Hepatocyte (in vitro differentiated cells): ENCODE results near the gene BBS9. TPM values are rescaled to one million over a fixed set of nuclear protein-coding genes. Genes with fewer than 3 reads are reported as not detected.

Experiments used
- DNase-seq: peaks from one replicate; pipeline ENCODE4 v3.0.0-alpha.2; 2016; ENCODE audit warnings: low spot score
- H2AFZ ChIP-seq: fragments of 200-600 bp; sonication (generic); 2 replicates; pipeline ENCODE4 v1.6.0; 2016; ENCODE audit warnings: antibody characterized with exemption, mild to moderate bottlenecking
- H3K27ac ChIP-seq: fragments of 200-600 bp; sonication (generic); 2 replicates; pipeline ENCODE4 v1.5.1; 2016; ENCODE audit warnings: mild to moderate bottlenecking
- H3K27me3 ChIP-seq: fragments of 200-600 bp; sonication (generic); 2 replicates; pipeline ENCODE4 v1.6.1; 2016
- H3K36me3 ChIP-seq: fragments of 200-600 bp; sonication (generic); replicated peaks from 2 replicates; pipeline ENCODE4 v1.5.1; 2016; ENCODE audit warnings: low read depth; ENCODE audit not compliant: insufficient read depth
- H3K4me1 ChIP-seq: fragments of 200-600 bp; sonication (generic); 2 replicates; pipeline ENCODE4 v1.5.1; 2016; ENCODE audit warnings: mild to moderate bottlenecking, moderate library complexity; ENCODE audit not compliant: insufficient read depth
- H3K4me2 ChIP-seq: fragments of 200-600 bp; sonication (generic); 2 replicates; pipeline ENCODE4 v1.6.0; 2016
- H3K4me3 ChIP-seq: fragments of 200-600 bp; sonication (generic); 2 replicates; pipeline ENCODE4 v1.5.1; 2016; ENCODE audit warnings: mild to moderate bottlenecking
- H3K79me2 ChIP-seq: fragments of 200-600 bp; sonication (generic); 2 replicates; pipeline ENCODE4 v1.6.0; 2017; ENCODE audit warnings: mild to moderate bottlenecking
- H3K9me2 ChIP-seq: fragments of 200-600 bp; sonication (generic); replicated peaks from 2 replicates; pipeline ENCODE4 v1.6.0; 2017; ENCODE audit warnings: mild to moderate bottlenecking; ENCODE audit not compliant: insufficient read depth
- H3K9me3 ChIP-seq: fragments of 200-600 bp; sonication (generic); 2 replicates; pipeline ENCODE4 v1.5.1; 2016; ENCODE audit warnings: low read depth, mild to moderate bottlenecking
- H4K20me1 ChIP-seq: fragments of 200-600 bp; sonication (generic); 2 replicates; pipeline ENCODE4 v1.6.0; 2016; ENCODE audit warnings: mild to moderate bottlenecking; ENCODE audit not compliant: insufficient read depth, poor library complexity, severe bottlenecking
- EZH2 ChIP-seq: fragments of 200-600 bp; sonication (generic); IDR thresholded peaks from 2 replicates; pipeline ENCODE4 v1.6.1; 2016; ENCODE audit warnings: antibody characterized with exemption, mild to moderate bottlenecking, borderline replicate concordance
- EZH2phosphoT487 ChIP-seq: fragments of 200-600 bp; sonication (generic); IDR thresholded peaks from one replicate; pipeline ENCODE4 v1.6.1; 2018; ENCODE audit warnings: antibody characterized with exemption, mild to moderate bottlenecking, low read depth, moderate library complexity; ENCODE audit not compliant: unreplicated experiment, severe bottlenecking
- WGBS: methylation state at CpG from one replicate; pipeline ENCODE4 v1.1.6; 2016; ENCODE audit warnings: low lambda C conversion rate; ENCODE audit errors: missing lambda C conversion rate; 5-methylcytosine and 5-hydroxymethylcytosine counted together
- polyA plus RNA-seq: library from polyadenylated mRNA; unstranded; fragments of >200 nt; fragmentation: Nextera tagmentation; extraction: Ambion mirVana; gene quantifications from 2 replicates; pipeline ENCODE4 v1.2.1, GENCODE V29; 2016
- total RNA-seq: library from RNA; depleted of rRNA; stranded (reverse); fragments of >200 nt; gene quantifications from 2 replicates; pipeline ENCODE4 v1.2.3, GENCODE V29; 2014
- TF ChIP-seq, protein P1 (sequence below): fragments of 200-600 bp; sonication (generic); IDR thresholded peaks from 2 replicates; pipeline ENCODE4 v1.5.1; 2016; ENCODE audit warnings: antibody characterized with exemption, mild to moderate bottlenecking; ENCODE audit not compliant: poor library complexity

BBS9 gene
- total and polyA plus RNA-seq, 2 experiments from 2014 or later: 10.1 to 12.3 TPM

DNA sequence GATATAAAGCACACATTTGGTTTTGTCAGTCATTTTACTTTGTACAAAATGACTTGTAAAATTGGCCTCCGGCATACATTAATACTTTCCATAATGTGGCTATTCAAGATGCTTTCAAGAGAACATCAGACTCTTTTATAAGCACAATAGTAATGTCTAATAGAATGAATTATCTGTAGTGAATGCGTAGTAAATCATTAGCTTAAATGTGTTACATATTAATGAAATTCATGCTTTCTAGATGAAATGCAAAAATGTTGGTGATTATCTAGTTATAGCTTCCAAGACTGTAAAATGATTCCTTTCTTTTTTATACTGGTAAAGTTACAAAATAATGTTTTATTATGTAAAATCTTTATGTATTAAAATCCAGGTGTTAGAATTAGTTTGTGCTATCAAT lies 144.0 kb downstream of the BBS9 start:
- H3K4me3 ChIP-seq: no peak overlapping the region
- no peak for DNase-seq
- H2AFZ ChIP-seq: no peak overlapping the region
- no peaks in the 10 kb centered on the region for H3K9me2 ChIP-seq
- no peaks in the 10 kb centered on the region for H3K9me3 ChIP-seq
- no peaks in the 10 kb centered on the region for H3K36me3 ChIP-seq
- WGBS: 96% methylated on average over 2 of the region's 2 CpGs
- no peak overlapping the region for H3K4me2 ChIP-seq
- H3K79me2 ChIP-seq: no peaks in the 10 kb centered on the region
- no peaks in the 10 kb centered on the region for H3K4me1 ChIP-seq
- H3K27ac ChIP-seq: no peak overlapping the region
- no peak for TF ChIP-seq EZH2phosphoT487
- TF ChIP-seq, protein P1, sequence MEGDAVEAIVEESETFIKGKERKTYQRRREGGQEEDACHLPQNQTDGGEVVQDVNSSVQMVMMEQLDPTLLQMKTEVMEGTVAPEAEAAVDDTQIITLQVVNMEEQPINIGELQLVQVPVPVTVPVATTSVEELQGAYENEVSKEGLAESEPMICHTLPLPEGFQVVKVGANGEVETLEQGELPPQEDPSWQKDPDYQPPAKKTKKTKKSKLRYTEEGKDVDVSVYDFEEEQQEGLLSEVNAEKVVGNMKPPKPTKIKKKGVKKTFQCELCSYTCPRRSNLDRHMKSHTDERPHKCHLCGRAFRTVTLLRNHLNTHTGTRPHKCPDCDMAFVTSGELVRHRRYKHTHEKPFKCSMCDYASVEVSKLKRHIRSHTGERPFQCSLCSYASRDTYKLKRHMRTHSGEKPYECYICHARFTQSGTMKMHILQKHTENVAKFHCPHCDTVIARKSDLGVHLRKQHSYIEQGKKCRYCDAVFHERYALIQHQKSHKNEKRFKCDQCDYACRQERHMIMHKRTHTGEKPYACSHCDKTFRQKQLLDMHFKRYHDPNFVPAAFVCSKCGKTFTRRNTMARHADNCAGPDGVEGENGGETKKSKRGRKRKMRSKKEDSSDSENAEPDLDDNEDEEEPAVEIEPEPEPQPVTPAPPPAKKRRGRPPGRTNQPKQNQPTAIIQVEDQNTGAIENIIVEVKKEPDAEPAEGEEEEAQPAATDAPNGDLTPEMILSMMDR: no peak
- TF ChIP-seq EZH2: no peak
- H4K20me1 ChIP-seq: no peaks in the 10 kb centered on the region
- no peaks in the 10 kb centered on the region for H3K27me3 ChIP-seq

DNA sequence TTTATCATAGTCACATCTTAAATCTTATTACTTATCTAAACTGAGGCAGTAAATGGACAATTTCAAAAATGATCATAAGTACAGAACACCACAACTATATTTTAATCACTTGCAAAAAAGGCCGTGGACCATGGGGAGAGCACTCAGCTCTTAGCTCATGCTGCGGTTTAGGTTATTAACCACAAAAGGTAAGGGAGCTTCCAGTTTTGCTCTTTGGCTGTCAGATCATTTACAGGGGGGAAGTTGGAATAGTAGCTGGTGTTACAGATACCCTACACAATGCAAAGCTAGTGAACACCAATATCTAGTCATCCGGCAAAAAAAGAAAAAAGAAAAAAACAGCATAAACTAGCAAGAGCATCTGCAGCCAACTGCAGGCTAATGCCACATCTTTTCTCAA lies 147.0 kb downstream of the BBS9 start:
- Histone ChIP-seq H4K20me1 (no peaks in the 10 kb centered on the region), H3K4me3 (no peak overlapping the region), H3K27ac (no peak overlapping the region), H3K9me2 (no peaks in the 10 kb centered on the region), H3K79me2 (no peaks in the 10 kb centered on the region), H3K4me1 (no peaks in the 10 kb centered on the region), H3K9me3 (no peaks in the 10 kb centered on the region), H3K36me3 (no peaks in the 10 kb centered on the region), H2AFZ (no peak overlapping the region), H3K4me2 (no peak overlapping the region), H3K27me3 (no peaks in the 10 kb centered on the region)
- no peak for TF ChIP-seq EZH2
- no peak for TF ChIP-seq EZH2phosphoT487
- TF ChIP-seq, protein P1: no peak
- 97% methylated on average over 3 of the region's 3 CpGs for WGBS
- no peak for DNase-seq

DNA sequence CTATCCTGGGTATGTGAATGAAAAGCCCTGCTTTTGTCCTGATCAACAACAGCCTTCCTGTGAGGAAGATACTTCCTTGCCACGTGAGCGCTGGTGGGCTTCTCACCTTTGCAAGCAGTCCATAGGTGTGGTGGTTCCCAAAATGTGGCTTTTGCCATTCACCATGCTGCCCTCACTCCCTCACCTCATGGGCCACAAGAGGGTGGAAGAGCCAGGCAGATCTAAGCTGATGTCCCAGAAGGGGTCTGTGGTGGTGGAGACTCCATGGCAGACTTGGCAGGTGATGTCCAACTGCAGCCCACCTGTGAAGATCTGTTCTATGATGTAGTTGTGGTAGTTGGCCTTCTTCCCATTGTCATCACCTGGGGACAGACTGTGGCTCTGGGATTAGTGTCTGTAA lies 147.4 kb downstream of the BBS9 start:
- no peaks in the 10 kb centered on the region for H4K20me1 ChIP-seq
- no peaks in the 10 kb centered on the region for H3K9me3 ChIP-seq
- no peaks in the 10 kb centered on the region for H3K27me3 ChIP-seq
- no peaks in the 10 kb centered on the region for H3K9me2 ChIP-seq
- H3K4me2 ChIP-seq: no peak overlapping the region
- no peaks in the 10 kb centered on the region for H3K36me3 ChIP-seq
- H3K27ac ChIP-seq: no peak overlapping the region
- no peaks in the 10 kb centered on the region for H3K4me1 ChIP-seq
- WGBS: 100% methylated on average over 2 of the region's 2 CpGs
- H3K4me3 ChIP-seq: no peak overlapping the region
- TF ChIP-seq EZH2 (no peak), EZH2phosphoT487 (no peak)
- TF ChIP-seq, protein P1: no peak
- H2AFZ ChIP-seq: no peak overlapping the region
- DNase-seq: no peak
- H3K79me2 ChIP-seq: no peaks in the 10 kb centered on the region

DNA sequence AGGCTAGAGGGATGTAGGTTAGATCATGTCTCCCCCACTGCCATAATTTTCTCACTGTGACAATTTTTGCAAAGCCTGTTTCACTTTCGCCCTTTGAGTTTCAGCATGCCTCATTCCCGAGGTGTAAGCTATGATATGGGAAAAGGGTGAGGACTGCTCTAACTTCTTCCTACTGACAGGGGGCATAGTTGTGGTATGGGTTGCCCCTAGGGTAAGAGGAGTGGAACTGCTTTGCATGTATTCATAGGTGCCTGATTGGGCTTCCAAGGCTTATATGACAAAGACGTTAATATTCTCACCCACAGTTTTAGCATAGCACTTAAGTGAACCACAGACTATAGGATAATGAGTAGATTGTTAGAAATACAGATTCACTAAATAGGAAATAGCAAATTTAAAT lies 148.7 kb downstream of the BBS9 start:
- Histone ChIP-seq H3K27me3 (no peaks in the 10 kb centered on the region), H3K27ac (no peak overlapping the region), H3K9me2 (no peaks in the 10 kb centered on the region), H3K79me2 (no peaks in the 10 kb centered on the region), H3K4me2 (no peak overlapping the region), H3K36me3 (no peaks in the 10 kb centered on the region), H4K20me1 (no peaks in the 10 kb centered on the region), H3K4me3 (no peak overlapping the region), H3K9me3 (no peaks in the 10 kb centered on the region), H2AFZ (no peak overlapping the region), H3K4me1 (no peaks in the 10 kb centered on the region)
- DNase-seq: no peak
- WGBS: 95% methylated on average over 3 of the region's 3 CpGs
- TF ChIP-seq, protein P1: no peak
- no peak for TF ChIP-seq EZH2
